ENCODE measurements around the gene ANKS1A.

Gene ANKS1A

DNA sequence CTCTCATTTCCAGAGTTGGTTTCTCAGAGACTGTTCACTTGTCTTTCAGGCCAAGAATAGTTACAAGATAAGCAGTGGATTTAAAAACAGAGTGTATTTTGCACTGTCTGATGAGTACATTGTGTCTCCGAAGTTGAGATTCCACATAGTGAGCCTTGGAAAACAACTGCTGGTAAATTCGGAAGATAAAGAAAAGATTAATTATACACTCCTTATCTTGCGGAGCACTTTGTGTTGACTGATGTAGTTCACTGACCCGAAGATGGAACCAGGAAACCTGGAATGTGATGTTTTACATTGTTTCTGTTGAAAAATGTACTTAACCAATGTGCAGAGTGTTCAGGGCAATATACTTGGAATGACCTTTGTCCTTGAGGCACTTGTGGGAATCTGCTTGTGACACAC is 51.0 kb downstream of the ANKS1A start:
- TF ChIP-seq, protein P1, sequence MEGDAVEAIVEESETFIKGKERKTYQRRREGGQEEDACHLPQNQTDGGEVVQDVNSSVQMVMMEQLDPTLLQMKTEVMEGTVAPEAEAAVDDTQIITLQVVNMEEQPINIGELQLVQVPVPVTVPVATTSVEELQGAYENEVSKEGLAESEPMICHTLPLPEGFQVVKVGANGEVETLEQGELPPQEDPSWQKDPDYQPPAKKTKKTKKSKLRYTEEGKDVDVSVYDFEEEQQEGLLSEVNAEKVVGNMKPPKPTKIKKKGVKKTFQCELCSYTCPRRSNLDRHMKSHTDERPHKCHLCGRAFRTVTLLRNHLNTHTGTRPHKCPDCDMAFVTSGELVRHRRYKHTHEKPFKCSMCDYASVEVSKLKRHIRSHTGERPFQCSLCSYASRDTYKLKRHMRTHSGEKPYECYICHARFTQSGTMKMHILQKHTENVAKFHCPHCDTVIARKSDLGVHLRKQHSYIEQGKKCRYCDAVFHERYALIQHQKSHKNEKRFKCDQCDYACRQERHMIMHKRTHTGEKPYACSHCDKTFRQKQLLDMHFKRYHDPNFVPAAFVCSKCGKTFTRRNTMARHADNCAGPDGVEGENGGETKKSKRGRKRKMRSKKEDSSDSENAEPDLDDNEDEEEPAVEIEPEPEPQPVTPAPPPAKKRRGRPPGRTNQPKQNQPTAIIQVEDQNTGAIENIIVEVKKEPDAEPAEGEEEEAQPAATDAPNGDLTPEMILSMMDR (IDR thresholded peaks at IDR 0.05; ENCODE audit: insufficient read depth, low read depth, low read length, missing control alignments), result no peak
- no peak overlapping the region for H3K4me3 ChIP-seq (ENCODE audit: low read depth, low read length)
- no peak for DNase-seq (ENCODE audit: low read depth)

DNA sequence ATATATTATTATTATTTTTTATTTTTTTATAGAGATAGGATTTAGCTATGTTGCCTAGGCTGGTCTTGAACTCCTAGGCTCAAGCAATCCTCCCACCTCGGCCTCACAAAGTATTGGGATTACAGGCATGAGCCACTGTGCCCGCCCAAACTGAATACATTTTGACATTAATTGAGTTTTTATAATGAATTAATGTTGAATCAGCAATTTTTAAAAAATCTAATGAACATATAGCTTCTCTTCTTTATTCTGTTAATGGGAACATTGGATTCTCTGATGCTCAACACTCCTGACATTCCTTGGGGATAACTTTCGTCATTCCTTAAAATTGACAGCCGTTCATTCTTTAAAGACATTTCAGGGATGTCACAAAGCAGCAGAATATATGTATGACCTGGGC is 52.4 kb downstream of the ANKS1A start:
- H3K4me3 ChIP-seq (ENCODE audit: low read depth, low read length), result no peak overlapping the region
- TF ChIP-seq, protein P1 (IDR thresholded peaks at IDR 0.05; ENCODE audit: insufficient read depth, low read depth, low read length, missing control alignments), result no peak
- no peak for DNase-seq (ENCODE audit: low read depth)

DNA sequence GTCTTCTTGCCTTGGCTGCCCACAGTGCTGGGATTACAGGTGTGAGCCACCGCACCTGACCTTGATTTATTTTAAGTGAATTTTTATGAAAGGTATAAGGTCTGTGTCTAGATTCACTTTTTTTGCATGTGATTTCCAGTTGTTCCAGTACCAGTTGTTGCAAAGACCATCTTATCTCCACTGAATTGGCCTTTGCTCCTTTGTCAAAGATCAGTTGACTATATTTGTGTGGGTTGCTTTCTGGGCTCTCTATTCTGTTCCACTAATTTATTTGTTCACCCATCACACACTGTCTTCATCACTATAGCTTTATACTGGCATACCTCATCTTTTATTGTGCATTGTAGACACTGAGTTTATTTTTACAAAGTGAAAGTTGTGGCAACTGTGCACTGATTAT is 56.3 kb downstream of the ANKS1A start:
- TF ChIP-seq, protein P1 (IDR thresholded peaks at IDR 0.05; ENCODE audit: insufficient read depth, low read depth, low read length, missing control alignments), result no peak
- H3K4me3 ChIP-seq (ENCODE audit: low read depth, low read length), result no peak overlapping the region
- DNase-seq (ENCODE audit: low read depth), result no peak

DNA sequence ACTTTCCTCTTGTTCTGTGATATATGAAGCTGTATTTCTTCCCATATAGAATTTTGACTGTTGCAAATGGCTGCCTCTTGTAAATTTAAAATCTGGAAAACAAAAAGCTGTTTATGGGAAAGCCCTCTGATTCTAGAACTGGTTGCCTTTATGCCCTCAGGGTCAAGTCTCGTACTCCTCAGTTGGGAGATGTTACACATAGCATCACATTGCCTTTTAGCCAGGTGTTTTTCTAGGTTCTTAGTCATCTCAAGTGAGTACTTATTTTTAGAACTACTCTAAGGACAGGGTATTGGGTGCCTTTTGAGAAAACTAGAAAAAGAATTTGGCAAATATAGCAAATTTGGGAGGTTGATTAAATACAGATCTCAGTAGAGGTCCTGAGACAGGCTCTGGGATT is 58.5 kb downstream of the ANKS1A start:
- no peak for DNase-seq (ENCODE audit: low read depth)
- TF ChIP-seq, protein P1 (IDR thresholded peaks at IDR 0.05; ENCODE audit: insufficient read depth, low read depth, low read length, missing control alignments), result no peak
- H3K4me3 ChIP-seq (ENCODE audit: low read depth, low read length), result no peak overlapping the region

DNA sequence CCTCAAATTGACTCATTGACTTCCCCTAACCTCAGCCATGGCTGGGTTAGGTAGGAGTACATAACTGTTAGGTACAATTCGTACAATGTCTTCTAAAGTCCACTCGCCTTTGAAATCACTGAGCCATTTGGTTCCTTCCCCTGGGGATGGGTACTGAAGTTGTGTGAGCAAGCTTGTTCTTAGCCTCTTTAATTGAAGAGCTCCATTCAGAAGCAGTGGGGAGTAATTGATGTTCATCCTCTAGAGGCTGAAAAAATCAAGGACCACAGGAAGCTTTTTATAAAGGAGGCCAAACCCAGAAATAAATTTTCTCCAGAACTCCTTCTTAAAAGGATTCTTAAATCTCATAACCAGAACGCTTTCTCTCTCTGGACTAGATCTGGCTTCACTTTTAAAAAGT is 60.6 kb downstream of the ANKS1A start:
- H3K4me3 ChIP-seq (ENCODE audit: low read depth, low read length), result no peak overlapping the region
- TF ChIP-seq, protein P1 (IDR thresholded peaks at IDR 0.05; ENCODE audit: insufficient read depth, low read depth, low read length, missing control alignments), result no peak
- no peak for DNase-seq (ENCODE audit: low read depth)

DNA sequence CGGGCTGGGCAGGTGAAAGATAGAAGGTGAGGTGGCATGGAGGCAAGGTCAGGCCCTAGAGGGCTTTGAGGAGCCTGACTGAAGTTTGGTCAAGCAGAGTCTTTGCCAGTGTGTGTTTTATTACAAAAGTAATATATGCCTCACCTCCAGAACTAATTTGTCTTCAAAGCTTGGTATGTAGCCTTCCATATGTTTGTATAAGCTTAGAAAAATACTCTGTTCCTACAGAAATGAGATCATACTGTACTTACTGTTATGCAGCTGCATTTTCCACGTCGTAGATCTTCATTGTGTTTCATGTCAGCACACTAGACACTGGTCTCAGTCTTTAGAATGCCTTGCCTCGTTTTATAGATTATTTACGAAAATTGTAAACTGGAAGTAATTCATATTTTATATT is 61.8 kb downstream of the ANKS1A start:
- TF ChIP-seq, protein P1 (IDR thresholded peaks at IDR 0.05; ENCODE audit: insufficient read depth, low read depth, low read length, missing control alignments), result no peak
- no peak overlapping the region for H3K4me3 ChIP-seq (ENCODE audit: low read depth, low read length)
- no peak for DNase-seq (ENCODE audit: low read depth)

DNA sequence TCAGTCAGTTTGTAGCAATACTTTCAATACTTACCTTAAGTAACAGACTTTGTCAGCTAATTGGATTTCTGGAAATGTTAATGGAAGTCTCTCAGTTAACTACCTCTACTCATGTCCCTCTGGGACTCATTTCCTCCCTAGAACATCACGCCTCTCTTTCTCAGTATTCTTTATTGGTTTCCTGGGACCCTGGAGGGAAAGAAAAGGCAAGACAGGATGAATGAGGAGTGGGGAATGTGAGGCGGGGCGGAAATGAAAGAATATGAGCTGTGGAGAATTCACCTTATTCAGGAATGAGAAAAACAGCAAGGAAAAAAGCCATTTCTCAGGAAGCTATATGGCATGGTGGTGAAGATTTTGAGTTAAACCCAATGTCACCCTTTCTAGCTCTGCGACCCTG is 62.7 kb downstream of the ANKS1A start:
- H3K4me3 ChIP-seq (ENCODE audit: low read depth, low read length), result no peak overlapping the region
- no peak for DNase-seq (ENCODE audit: low read depth)
- TF ChIP-seq, protein P1 (IDR thresholded peaks at IDR 0.05; ENCODE audit: insufficient read depth, low read depth, low read length, missing control alignments), result no peak
